ENCODE data around the gene RNF207.

DNA sequence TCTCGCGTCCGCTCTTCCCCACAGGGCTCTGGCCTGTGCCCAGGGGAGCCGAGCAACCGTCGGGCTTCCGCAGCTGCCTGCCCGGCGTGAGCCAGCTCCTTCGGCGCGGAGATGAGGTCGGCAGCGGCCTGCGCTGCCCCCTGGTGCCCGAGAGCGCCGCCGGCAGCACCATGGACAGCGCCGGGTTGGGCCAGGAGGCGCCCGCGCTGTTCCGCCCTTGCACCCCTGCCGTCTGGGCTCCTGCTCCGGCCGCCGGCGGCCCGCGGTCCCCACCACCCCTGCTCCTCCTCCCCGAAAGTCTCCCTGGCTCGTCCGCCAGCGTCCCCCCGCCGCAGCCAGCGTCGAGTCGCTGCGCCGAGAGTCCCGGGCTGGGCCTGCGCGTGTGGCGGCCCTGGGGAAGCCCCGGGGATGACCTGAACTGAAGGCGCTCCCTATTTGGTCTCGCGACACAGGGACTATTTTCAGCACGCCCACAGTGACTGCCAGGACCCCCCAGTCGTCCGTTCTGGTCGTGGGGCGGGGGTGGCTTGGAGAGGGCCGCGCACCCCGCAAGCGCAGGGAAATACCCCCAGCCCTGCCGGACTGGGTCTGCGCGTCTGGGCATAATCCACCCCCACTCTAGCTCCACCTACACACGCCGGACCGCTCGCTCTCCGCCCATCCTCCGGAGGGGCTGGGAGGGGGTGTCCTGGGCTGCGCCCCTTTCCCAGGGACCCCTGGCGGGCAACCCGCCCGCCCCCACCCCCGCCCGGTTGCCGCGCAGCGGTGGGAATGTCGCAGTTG, 39.4 kb downstream of the RNF207 start:
- TF ChIP-seq CTCF (conservative IDR thresholded peaks at IDR 0.05) (peak; percentile 68), EZH2 (IDR thresholded peaks at IDR 0.05; ENCODE audit: low read depth) (no peak)

Measured in PC-9 (cell line).